Neural crest cell (in vitro differentiated cells): ENCODE measurements around the gene REPS1. TPM values are rescaled to one million over a fixed set of nuclear protein-coding genes. Genes with fewer than 3 reads are reported as not detected.
A peak's percentile ranks its signal among the peaks of the same experiment; 100 is the strongest.

Source experiments
- DNase-seq: peaks from one replicate; pipeline ENCODE4 v3.0.0; 2021; ENCODE audit warnings: low read depth, mixed read lengths, low spot score
- H3K27ac Mint-ChIP-seq: one replicate; pipeline ENCODE4 v1.8.0; 2021; ENCODE audit warnings: mild to moderate bottlenecking, mixed read lengths; ENCODE audit not compliant: unreplicated experiment
- H3K27me3 Mint-ChIP-seq: 2 replicates; pipeline ENCODE4 v1.8.0; 2021; ENCODE audit warnings: low read depth, mild to moderate bottlenecking, mixed read lengths
- H3K36me3 Mint-ChIP-seq: 2 replicates; pipeline ENCODE4 v1.8.0; 2021; ENCODE audit warnings: low read depth, mild to moderate bottlenecking, mixed read lengths
- H3K4me1 Mint-ChIP-seq: 2 replicates; pipeline ENCODE4 v1.8.0; 2021; ENCODE audit warnings: mixed read lengths
- H3K4me3 Mint-ChIP-seq: one replicate; pipeline ENCODE4 v1.8.0; 2021; ENCODE audit warnings: mild to moderate bottlenecking, mixed read lengths
- H3K9me3 Mint-ChIP-seq: 2 replicates; pipeline ENCODE4 v1.8.0; 2021; ENCODE audit warnings: mixed read lengths
- total RNA-seq: library from RNA; stranded (reverse); gene quantifications from 2 replicates; pipeline ENCODE4 v1.2.1, GENCODE V29; 2021
- TF ChIP-seq, protein P1 (sequence below): fragments of 200-600 bp; sonication (generic); conservative IDR thresholded peaks from 2 replicates; pipeline ENCODE4 v1.5.0; 2021; ENCODE audit warnings: antibody characterized with exemption, mild to moderate bottlenecking

REPS1 gene
- total RNA-seq, 1 donor from 2014 or later: 61.1 TPM

DNA sequence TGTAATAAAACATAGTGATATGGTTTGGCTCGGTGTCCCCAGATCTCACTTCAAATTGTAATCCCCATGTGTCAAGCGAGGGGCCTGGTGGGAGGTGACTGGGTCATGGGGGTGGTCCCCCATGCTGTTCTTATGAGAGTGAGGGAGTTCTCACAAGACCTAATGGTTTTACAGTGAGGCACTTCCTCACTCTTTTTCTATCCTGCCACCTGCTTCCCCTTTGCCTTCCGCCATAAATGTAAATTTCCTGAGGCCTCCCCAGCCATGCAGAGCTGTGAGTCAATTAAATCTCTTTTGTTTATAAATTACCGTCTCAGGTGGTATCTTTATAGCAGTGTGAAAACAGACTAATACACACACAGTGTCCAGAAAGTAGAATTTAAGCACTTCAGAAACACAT, 78.5 kb downstream of the REPS1 start:
- H3K9me3 Mint-ChIP-seq: no peaks in the 10 kb centered on the region
- no peak for DNase-seq
- H3K4me3 Mint-ChIP-seq: no peak overlapping the region
- no peaks in the 10 kb centered on the region for H3K4me1 Mint-ChIP-seq
- no peaks in the 10 kb centered on the region for H3K27me3 Mint-ChIP-seq
- peaks cover 36% of the 10 kb centered on the region for H3K36me3 Mint-ChIP-seq
- TF ChIP-seq, protein P1, sequence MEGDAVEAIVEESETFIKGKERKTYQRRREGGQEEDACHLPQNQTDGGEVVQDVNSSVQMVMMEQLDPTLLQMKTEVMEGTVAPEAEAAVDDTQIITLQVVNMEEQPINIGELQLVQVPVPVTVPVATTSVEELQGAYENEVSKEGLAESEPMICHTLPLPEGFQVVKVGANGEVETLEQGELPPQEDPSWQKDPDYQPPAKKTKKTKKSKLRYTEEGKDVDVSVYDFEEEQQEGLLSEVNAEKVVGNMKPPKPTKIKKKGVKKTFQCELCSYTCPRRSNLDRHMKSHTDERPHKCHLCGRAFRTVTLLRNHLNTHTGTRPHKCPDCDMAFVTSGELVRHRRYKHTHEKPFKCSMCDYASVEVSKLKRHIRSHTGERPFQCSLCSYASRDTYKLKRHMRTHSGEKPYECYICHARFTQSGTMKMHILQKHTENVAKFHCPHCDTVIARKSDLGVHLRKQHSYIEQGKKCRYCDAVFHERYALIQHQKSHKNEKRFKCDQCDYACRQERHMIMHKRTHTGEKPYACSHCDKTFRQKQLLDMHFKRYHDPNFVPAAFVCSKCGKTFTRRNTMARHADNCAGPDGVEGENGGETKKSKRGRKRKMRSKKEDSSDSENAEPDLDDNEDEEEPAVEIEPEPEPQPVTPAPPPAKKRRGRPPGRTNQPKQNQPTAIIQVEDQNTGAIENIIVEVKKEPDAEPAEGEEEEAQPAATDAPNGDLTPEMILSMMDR: no peak
- no peak overlapping the region for H3K27ac Mint-ChIP-seq

DNA sequence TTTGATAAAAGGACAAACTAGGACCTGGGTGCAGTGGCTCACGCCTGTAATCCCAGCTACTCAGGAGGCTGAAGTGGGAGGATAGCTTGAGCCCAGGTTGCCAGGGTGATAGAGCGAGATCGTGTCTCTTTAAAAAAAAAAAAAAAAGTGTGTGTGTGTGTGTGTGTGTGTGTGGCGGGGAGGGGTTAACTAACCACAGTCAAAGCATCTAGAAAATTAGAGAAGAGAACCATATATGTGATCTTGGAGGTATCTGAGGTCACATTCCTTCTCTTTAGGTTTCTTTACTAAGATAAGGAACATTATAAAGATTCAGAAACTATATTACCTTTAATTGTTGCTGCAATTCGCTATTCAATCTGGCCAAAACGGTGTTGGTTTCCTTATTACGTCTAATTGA, 80.9 kb downstream of the REPS1 start:
- DNase-seq: no peak
- H3K9me3 Mint-ChIP-seq: no peaks in the 10 kb centered on the region
- H3K36me3 Mint-ChIP-seq: peaks cover 28% of the 10 kb centered on the region
- no peak overlapping the region for H3K4me3 Mint-ChIP-seq
- no peaks in the 10 kb centered on the region for H3K27me3 Mint-ChIP-seq
- peak overlapping the region; percentile 32 for H3K27ac Mint-ChIP-seq
- no peaks in the 10 kb centered on the region for H3K4me1 Mint-ChIP-seq
- TF ChIP-seq, protein P1: no peak

DNA sequence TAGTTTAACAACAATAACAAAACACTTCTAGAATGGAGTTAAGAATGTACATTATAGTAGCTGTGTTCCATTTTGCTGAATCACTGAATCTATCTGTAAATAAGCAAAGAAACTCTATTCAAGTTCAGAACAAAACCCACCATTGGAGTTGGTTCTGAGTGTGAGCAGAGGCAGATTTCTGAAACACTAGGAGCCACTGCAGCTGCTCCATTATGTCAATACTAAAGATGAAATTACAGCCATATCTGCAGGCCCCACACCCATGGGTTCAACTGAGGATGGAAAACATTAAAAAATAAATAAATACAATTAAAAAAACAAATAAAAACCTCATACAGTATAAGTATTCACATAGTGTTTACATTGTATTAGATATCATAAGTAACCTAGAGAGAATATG, 91.0 kb downstream of the REPS1 start:
- no peak overlapping the region for H3K4me3 Mint-ChIP-seq
- TF ChIP-seq, protein P1: no peak
- H3K4me1 Mint-ChIP-seq: no peaks in the 10 kb centered on the region
- peaks cover 16% of the 10 kb centered on the region for H3K36me3 Mint-ChIP-seq
- no peaks in the 10 kb centered on the region for H3K9me3 Mint-ChIP-seq
- H3K27me3 Mint-ChIP-seq: no peaks in the 10 kb centered on the region
- H3K27ac Mint-ChIP-seq: no peak overlapping the region
- no peak for DNase-seq

DNA sequence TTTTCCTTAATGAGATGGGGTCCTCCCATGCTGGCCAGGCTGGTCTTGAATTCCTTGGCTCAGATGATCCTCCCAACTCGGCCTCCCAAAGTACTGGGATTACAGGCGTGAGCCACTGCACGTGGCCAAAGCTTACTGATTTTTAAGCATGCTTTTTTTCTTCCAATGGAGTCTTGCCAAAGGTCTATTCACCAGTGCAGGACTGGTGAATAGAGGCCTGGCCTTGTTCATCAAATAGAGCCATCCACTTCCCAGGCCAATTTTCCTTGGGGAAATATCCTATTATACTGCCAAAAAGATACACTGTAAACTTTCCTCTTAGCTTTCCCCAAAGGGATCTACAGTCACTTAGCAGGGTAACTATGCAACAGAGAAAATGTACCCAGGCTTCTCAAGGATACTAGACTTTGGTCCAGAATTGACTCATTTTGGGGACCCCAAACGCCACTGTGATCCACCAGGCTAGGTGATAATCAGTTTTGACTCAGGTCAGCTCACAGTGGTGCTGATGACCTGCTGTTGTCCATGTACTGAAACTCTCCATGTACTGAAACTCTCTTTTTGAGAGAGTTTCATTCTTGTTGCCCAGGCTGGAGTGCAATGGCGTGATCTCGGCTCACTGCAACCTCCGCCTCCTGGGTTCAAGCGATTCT, 91.8 kb downstream of the REPS1 start:
- no peaks in the 10 kb centered on the region for H3K4me1 Mint-ChIP-seq
- no peak overlapping the region for H3K27ac Mint-ChIP-seq
- H3K4me3 Mint-ChIP-seq: no peak overlapping the region
- H3K36me3 Mint-ChIP-seq: peaks cover 16% of the 10 kb centered on the region
- H3K9me3 Mint-ChIP-seq: no peaks in the 10 kb centered on the region
- DNase-seq: no peak
- no peaks in the 10 kb centered on the region for H3K27me3 Mint-ChIP-seq
- TF ChIP-seq, protein P1: no peak

DNA sequence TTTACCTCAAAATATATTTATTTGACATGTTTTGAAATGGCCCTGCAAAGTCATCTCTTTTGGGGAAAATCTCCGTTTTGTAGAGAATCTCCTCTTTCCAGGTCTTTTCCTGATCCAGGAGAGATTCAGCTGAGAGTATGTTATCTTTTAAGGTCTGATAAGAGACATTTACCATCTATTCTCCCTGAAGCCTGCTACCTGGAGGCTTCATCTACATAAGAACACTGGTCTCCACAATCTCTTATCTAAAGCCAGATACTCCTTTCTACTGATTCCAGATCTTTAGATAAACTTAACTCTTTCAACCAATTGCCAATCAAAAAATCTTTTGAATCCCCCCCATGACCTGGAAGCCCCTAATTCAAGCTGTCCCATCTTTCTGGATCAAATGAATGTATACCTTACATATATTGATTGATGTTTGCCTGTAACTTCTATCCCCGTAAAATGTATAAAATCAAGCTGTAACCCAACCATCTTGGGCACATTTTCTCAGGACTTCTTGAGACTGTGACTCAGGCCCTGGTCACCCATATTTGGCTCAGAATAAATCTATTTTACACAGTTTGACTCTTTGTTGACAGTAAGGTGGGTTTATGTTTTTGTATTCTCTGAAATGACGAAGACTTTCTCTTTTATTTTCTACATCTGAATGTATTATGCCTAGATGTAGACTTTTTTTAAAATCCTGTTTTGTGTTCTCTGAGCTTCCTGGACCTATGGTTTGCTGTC, 96.6 kb downstream of the REPS1 start:
- Mint-ChIP-seq H3K36me3 (peaks cover 3% of the 10 kb centered on the region), H3K4me3 (no peak overlapping the region), H3K4me1 (no peaks in the 10 kb centered on the region), H3K9me3 (peaks cover 2% of the 10 kb centered on the region), H3K27ac (no peak overlapping the region), H3K27me3 (no peaks in the 10 kb centered on the region)
- no peak for DNase-seq
- TF ChIP-seq, protein P1: no peak
